Right lobe of liver (tissue), 6 donors: ENCODE data around the gene RASAL2. TPM values are rescaled to one million over a fixed set of nuclear protein-coding genes. Genes with fewer than 3 reads are reported as not detected.

Experiments used
- ATAC-seq, 4 donors: fragments of 200-7000 bp; cut with Tn5 transposase; one replicate each; pipeline ENCODE4 v1.9.1; 2020; ENCODE audit warnings: mild to moderate bottlenecking in 4 of 4, moderate library complexity in 4 of 4
- DNase-seq, 3 donors: peaks; one replicate each; pipeline ENCODE4 v3.0.0-alpha.2; 2020
- H3K27ac ChIP-seq, 3 donors: fragments of 200-600 bp; one replicate each; pipeline ENCODE4 v1.8.0; 2022
- H3K27me3 ChIP-seq, 2 donors: fragments of 200-600 bp; one replicate each; pipeline ENCODE4 v1.8.0; 2022
- H3K36me3 ChIP-seq, 4 donors: fragments of 200-600 bp; sonication (generic) in 1 of 4; one replicate each; pipeline versions ENCODE4 v1.5.1 to v1.8.0; 2017 to 2022; ENCODE audit warnings: control low read depth in 1 of 4
- H3K4me1 ChIP-seq, 4 donors: fragments of 200-600 bp; sonication (generic) in 1 of 4; one replicate each; pipeline versions ENCODE4 v1.5.1 to v1.8.0; 2017 to 2022; ENCODE audit warnings: control low read depth in 1 of 4
- H3K4me3 ChIP-seq, 3 donors: fragments of 200-600 bp; one replicate each; pipeline ENCODE4 v1.8.0; 2022
- H3K9me3 ChIP-seq, 4 donors: fragments of 200-600 bp; sonication (generic) in 1 of 4; one replicate each; pipeline versions ENCODE4 v1.5.1 to v1.8.0; 2017 to 2022; ENCODE audit warnings: control low read depth in 1 of 4
- POLR2A ChIP-seq: fragments of 450-650 bp; IDR thresholded peaks from one replicate; pipeline ENCODE4 v1.6.1; 2017; ENCODE audit warnings: antibody characterized with exemption, mild to moderate bottlenecking
- WGBS: methylation state at CpG from one replicate; pipeline ENCODE4 v1.1.6; 2018; ENCODE audit warnings: low coverage, low lambda C conversion rate; ENCODE audit not compliant: insufficient coverage; ENCODE audit errors: missing lambda C conversion rate; 5-methylcytosine and 5-hydroxymethylcytosine counted together
- intact Hi-C, 2 donors: fragments of 100-400 bp; cut with DNase I; formaldehyde crosslinking; loops; one replicate each; pipeline versions ENCODE4 v1.11.2 to v1.14.1; 2022
- total RNA-seq, 6 experiments: library from RNA; depleted of rRNA in 2 of 6; stranded (reverse); fragments of >200 nt in 2 of 6; fragmentation: NEBNext Ultra II Directional in 3 of 6; extraction: Animal tissue kit (Norgen Biotek cat#: 25700) in 3 of 6; gene quantifications; one replicate each; pipeline versions ENCODE4 v1.1.0 to v1.2.4, GENCODE V29; 2016 to 2023
- TF ChIP-seq, protein P1 (sequence below), 4 donors: fragments of 200-600 bp in 3 of 4; fragments of 450-650 bp in 1 of 4; IDR thresholded peaks; one replicate each; pipeline versions ENCODE4 v1.5.1 to v1.8.0; 2016 to 2022; ENCODE audit warnings: antibody characterized with exemption in 4 of 4, mild to moderate bottlenecking in 2 of 4
- donor health status: DM: no; HTN: yes; CAD: no.
- donor health status: DM: no; HTN: no; CAD: no.
- donor health status: DM: no; HTN: no; CAD: no.
- donor health status: DM: no; HTN: yes; CAD: no.
- donor health status: DM: no; HTN: yes; CAD: no.

The RASAL2 gene
- total RNA-seq, 6 experiments from 2014 or later, result 3.6 to 6.0 (median 5.2) TPM

DNA sequence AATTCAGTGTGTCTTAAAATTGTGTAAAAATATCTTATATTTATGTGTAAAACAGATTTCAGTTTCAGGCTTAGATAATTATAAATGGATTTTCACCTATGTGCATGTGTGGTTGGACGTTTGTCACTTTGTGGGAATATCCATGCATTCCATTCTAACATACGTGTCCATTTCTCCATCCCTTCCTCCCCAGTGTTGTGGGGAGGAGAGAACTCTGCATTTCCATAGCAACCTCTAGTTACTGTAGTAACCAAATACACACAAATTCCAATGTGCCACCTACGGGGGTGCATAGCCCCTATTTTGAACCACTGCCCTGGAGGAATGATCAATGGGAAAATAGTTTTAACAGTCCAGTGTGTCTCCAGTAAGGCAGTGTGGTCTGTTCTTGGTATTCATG is 79.0 kb downstream of the RASAL2 start:
- no peak for TF ChIP-seq POLR2A
- TF ChIP-seq, protein P1, sequence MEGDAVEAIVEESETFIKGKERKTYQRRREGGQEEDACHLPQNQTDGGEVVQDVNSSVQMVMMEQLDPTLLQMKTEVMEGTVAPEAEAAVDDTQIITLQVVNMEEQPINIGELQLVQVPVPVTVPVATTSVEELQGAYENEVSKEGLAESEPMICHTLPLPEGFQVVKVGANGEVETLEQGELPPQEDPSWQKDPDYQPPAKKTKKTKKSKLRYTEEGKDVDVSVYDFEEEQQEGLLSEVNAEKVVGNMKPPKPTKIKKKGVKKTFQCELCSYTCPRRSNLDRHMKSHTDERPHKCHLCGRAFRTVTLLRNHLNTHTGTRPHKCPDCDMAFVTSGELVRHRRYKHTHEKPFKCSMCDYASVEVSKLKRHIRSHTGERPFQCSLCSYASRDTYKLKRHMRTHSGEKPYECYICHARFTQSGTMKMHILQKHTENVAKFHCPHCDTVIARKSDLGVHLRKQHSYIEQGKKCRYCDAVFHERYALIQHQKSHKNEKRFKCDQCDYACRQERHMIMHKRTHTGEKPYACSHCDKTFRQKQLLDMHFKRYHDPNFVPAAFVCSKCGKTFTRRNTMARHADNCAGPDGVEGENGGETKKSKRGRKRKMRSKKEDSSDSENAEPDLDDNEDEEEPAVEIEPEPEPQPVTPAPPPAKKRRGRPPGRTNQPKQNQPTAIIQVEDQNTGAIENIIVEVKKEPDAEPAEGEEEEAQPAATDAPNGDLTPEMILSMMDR (IDR thresholded peaks at IDR 0.05), result no peak
- DNase-seq (no peak), ATAC-seq (peak in 2 of 4 donors; percentile 14 to 35)
- intact Hi-C loops, result no loop called here
- Histone ChIP-seq H3K27ac (no peak overlapping the region), H3K27me3 (no peaks in the 10 kb centered on the region), H3K4me1 (no peaks in the 10 kb centered on the region), H3K36me3 (no peaks in the 10 kb centered on the region), H3K9me3 (no peaks in the 10 kb centered on the region), H3K4me3 (no peak overlapping the region)
- 65% methylated on average over 3 of the region's 3 CpGs for WGBS

DNA sequence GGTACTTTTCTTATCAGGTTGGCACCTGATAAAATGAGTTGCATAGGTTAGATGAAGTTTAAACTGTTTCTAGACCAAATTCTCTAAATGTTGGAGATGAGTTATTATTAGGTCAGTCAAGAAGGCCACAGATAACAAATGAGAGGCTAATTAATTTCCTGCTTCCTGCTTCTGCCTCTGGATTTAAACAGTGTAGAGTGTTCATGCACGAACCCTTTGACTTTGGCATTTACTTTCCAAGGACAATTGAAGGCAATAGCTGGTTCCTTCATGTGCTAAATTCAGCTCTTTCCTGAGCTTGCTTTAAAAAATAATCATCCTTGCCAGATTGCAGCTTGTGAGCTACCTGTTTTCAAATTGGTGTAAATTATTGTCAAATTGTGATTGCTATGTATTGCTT is 80.6 kb downstream of the RASAL2 start:
- Histone ChIP-seq H3K4me3 (no peak overlapping the region), H3K9me3 (no peaks in the 10 kb centered on the region), H3K4me1 (no peaks in the 10 kb centered on the region), H3K27me3 (no peaks in the 10 kb centered on the region), H3K27ac (no peak overlapping the region), H3K36me3 (no peaks in the 10 kb centered on the region)
- intact Hi-C loops, result no loop called here
- 67% methylated on average over 1 of the region's 1 CpG for WGBS
- DNase-seq (no peak), ATAC-seq (peak in 3 of 4 donors; percentile 44 to 52 (median 44))
- no peak for TF ChIP-seq POLR2A
- TF ChIP-seq, protein P1 (IDR thresholded peaks at IDR 0.05), result no peak

DNA sequence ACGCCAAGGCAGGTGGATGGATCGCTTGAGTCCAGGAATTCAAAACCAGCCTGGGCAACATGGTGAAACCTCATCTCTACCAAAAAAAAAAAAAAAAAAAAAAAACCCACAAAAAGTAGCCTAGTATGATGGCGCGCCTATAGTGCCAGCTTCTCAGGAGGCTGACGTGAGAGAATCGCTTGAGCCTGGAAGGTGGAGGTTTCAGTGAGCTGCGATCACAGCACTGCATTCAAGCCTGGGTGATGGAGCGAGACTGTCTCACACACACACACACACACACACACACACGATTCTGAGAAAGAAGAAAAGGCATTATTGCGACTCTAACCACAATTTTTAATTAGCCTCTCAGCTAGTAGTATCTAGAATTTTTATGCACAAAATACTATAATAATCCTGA is 86.5 kb downstream of the RASAL2 start:
- ATAC-seq (no peak), DNase-seq (no peak)
- 83% methylated on average over 5 of the region's 10 CpGs for WGBS
- Histone ChIP-seq H3K4me1 (no peaks in the 10 kb centered on the region), H3K4me3 (no peak overlapping the region), H3K27me3 (no peaks in the 10 kb centered on the region), H3K9me3 (no peaks in the 10 kb centered on the region), H3K27ac (no peak overlapping the region), H3K36me3 (no peaks in the 10 kb centered on the region)
- TF ChIP-seq, protein P1 (IDR thresholded peaks at IDR 0.05), result no peak
- no peak for TF ChIP-seq POLR2A
- intact Hi-C loops, result no loop called here

DNA sequence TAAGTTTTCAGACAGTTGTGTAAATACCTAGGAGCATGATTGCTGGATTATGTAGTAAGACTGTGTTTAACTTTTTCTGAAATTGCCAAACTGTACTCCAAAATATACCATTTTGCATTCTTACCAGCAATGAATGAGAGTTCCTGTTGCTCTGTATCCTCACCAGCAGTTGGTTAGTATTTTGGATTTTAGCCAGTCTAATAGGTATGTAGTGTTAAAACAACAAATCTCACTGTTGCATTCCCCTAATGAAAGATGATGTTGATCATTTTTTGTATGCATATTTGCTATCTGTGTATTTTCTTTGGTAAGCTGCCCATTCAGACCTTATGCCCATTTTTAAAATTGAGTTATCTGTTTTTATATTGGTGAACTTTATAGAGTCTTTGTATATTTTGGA is 89.9 kb downstream of the RASAL2 start:
- intact Hi-C loops, result no loop called here
- no peaks in the 10 kb centered on the region for H3K4me1 ChIP-seq
- no peak for ATAC-seq
- no peaks in the 10 kb centered on the region for H3K27me3 ChIP-seq
- no peak for TF ChIP-seq POLR2A
- TF ChIP-seq, protein P1 (IDR thresholded peaks at IDR 0.05), result no peak
- DNase-seq, result no peak
- H3K9me3 ChIP-seq, result no peaks in the 10 kb centered on the region
- H3K4me3 ChIP-seq, result no peak overlapping the region
- H3K36me3 ChIP-seq, result no peaks in the 10 kb centered on the region
- H3K27ac ChIP-seq, result no peak overlapping the region

DNA sequence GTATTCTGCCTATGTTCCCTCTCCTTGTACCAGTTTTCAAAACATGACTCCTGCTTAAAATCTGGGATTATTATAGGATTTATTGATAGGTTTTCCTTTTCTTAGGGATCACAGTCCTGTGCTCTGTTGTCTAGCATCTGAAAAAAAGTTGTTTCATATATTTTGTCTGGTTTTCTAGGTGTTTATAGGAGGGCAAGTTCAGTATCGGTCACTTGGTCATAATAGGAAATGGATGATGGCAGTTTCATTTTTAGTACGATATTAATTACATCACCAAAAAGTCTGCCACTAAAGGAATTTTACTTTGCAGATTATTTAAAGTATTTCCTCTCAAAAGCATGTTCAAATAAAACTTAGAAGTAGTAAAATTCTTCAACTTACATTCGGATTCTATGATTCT is 94.4 kb downstream of the RASAL2 start:
- no peaks in the 10 kb centered on the region for H3K27me3 ChIP-seq
- H3K36me3 ChIP-seq, result no peaks in the 10 kb centered on the region
- intact Hi-C loops, result no loop called here
- no peak overlapping the region for H3K27ac ChIP-seq
- TF ChIP-seq, protein P1 (IDR thresholded peaks at IDR 0.05), result no peak
- no peak for TF ChIP-seq POLR2A
- ATAC-seq (peak in 1 of 4 donors; percentile 13), DNase-seq (no peak)
- no peak overlapping the region for H3K4me3 ChIP-seq
- WGBS, result 47% methylated on average over 3 of the region's 3 CpGs
- no peaks in the 10 kb centered on the region for H3K9me3 ChIP-seq
- H3K4me1 ChIP-seq, result no peaks in the 10 kb centered on the region
